HL-60/S4 treated with retinoic acid at 250 ng/mL for 4 days and 3 days (cell line): Measurements from ENCODE around the gene CERS6.

Experiments used
- in situ Hi-C: fragments of 300-500 bp; cut with MboI; formaldehyde crosslinking; loops from 2 replicates; pipeline ENCODE4 v1.7.0; 2022; ENCODE audit warnings: low sequenced_read_pairs

CERS6 gene

GRCh38 chr2:168692132-168692744 is 236.2 kb downstream of the CERS6 start:
- in situ Hi-C loops: no loop called here

GRCh38 chr2:168694173-168694572 is 238.1 kb downstream of the CERS6 start:
- in situ Hi-C loops: no loop called here

- in situ Hi-C loops: no loop called here
Measured at GRCh38 chr2:168694866-168695265, 238.8 kb downstream of the CERS6 start.

GRCh38 chr2:168697668-168698121 is 241.6 kb downstream of the CERS6 start:
- in situ Hi-C loops: no loop called here

GRCh38 chr2:168698969-168699368 is 242.9 kb downstream of the CERS6 start:
- in situ Hi-C loops: no loop called here

GRCh38 chr2:168699844-168700417 is 243.9 kb downstream of the CERS6 start:
- in situ Hi-C loops: no loop called here

- in situ Hi-C loops: no loop called here
Measured at GRCh38 chr2:168700615-168701245, 244.7 kb downstream of the CERS6 start.

GRCh38 chr2:168702579-168702978 is 246.5 kb downstream of the CERS6 start:
- in situ Hi-C loops: no loop called here

GRCh38 chr2:168703926-168704325 is 247.9 kb downstream of the CERS6 start:
- in situ Hi-C loops: no loop called here

- in situ Hi-C loops: no loop called here
Measured at GRCh38 chr2:168705534-168706470, 249.7 kb downstream of the CERS6 start.

- in situ Hi-C loops: no loop called here
Measured at GRCh38 chr2:168706806-168707205, 250.7 kb downstream of the CERS6 start.

GRCh38 chr2:168708080-168708479 is 252.0 kb downstream of the CERS6 start:
- in situ Hi-C loops: no loop called here

GRCh38 chr2:168710754-168711467 is 254.8 kb downstream of the CERS6 start:
- in situ Hi-C loops: no loop called here

- in situ Hi-C loops: no loop called here
Measured at GRCh38 chr2:168712053-168712452, 256.0 kb downstream of the CERS6 start.

- in situ Hi-C loops: no loop called here
Measured at GRCh38 chr2:168713325-168713724, 257.3 kb downstream of the CERS6 start.

- in situ Hi-C loops: no loop called here
Measured at GRCh38 chr2:168715849-168716248, 259.8 kb downstream of the CERS6 start.

GRCh38 chr2:168716839-168717238 is 260.8 kb downstream of the CERS6 start:
- in situ Hi-C loops: no loop called here

- in situ Hi-C loops: no loop called here
Measured at GRCh38 chr2:168717790-168718502, 261.9 kb downstream of the CERS6 start.

GRCh38 chr2:168718622-168719021 is 262.6 kb downstream of the CERS6 start:
- in situ Hi-C loops: no loop called here

GRCh38 chr2:168719446-168719845 is 263.4 kb downstream of the CERS6 start:
- in situ Hi-C loops: no loop called here
